Naive thymus-derived CD4-positive, alpha-beta T cell (primary cell): ENCODE data around the gene MXD1. TPM values are rescaled to one million over a fixed set of nuclear protein-coding genes. Genes with fewer than 3 reads are reported as not detected.
"Not testable (repeated sequence)": the region's sequence is repeated elsewhere in the genome, so short reads cannot be mapped to it uniquely, and the experiment has no call there.

ENCODE experiments used
- ATAC-seq: fragments of 150-1000 bp; cut with Tn5 transposase; 2 replicates; pipeline ENCODE4 v1.10.0; 2021; ENCODE audit warnings: mild to moderate bottlenecking, moderate library complexity
- CTCF ChIA-PET: fragments of 350-600 bp; sonication (Branson Sonifier 250); formaldehyde crosslinking; loops from one replicate; lab custom pipeline; 2021; ENCODE audit warnings: antibody characterized with exemption; lab: Charles Lee
- POLR2A ChIA-PET: fragments of 350-600 bp; sonication (Branson Sonifier 250); formaldehyde crosslinking; loops from one replicate; lab custom pipeline; 2021; ENCODE audit warnings: antibody characterized with exemption, inconsistent platforms; lab: Charles Lee
- DNase-seq, 9 donors: peaks; one replicate each; pipeline versions ENCODE4 v3.0.0 to v3.0.0-alpha.2; 2020 to 2022; ENCODE audit warnings: mixed read lengths in 1 of 9
- H3K27ac ChIP-seq: one replicate; pipeline ENCODE4 v1.7.0; 2013; ENCODE audit warnings: mild to moderate bottlenecking, low read depth, low read length, moderate library complexity
- H3K27me3 ChIP-seq, 2 donors: one replicate each; pipeline ENCODE4 v1.7.0; 2013; ENCODE audit warnings: low read length in 2 of 2, mild to moderate bottlenecking in 2 of 2, moderate library complexity in 2 of 2; ENCODE audit not compliant: control insufficient read depth in 2 of 2, insufficient read depth in 2 of 2
- H3K36me3 ChIP-seq, 3 experiments: 1 replicate in 2 of 3; 2 replicates in 1 of 3; pipeline ENCODE4 v1.7.0; 2013; ENCODE audit warnings: low read length in 3 of 3, mild to moderate bottlenecking in 3 of 3, moderate library complexity in 1 of 3; ENCODE audit not compliant: insufficient read depth in 3 of 3, control insufficient read depth in 2 of 3
- H3K4me1 ChIP-seq, 2 donors: one replicate each; pipeline ENCODE4 v1.7.0; 2013; ENCODE audit warnings: low read length in 2 of 2, mild to moderate bottlenecking in 2 of 2, moderate library complexity in 1 of 2; ENCODE audit not compliant: control insufficient read depth in 2 of 2, insufficient read depth in 2 of 2
- H3K4me3 ChIP-seq: 2 replicates; pipeline ENCODE4 v1.7.0; 2013; ENCODE audit warnings: mild to moderate bottlenecking, low read length
- H3K9me3 ChIP-seq, 3 experiments: 1 replicate in 2 of 3; 2 replicates in 1 of 3; pipeline ENCODE4 v1.7.0; 2013; ENCODE audit warnings: low read length in 3 of 3; ENCODE audit not compliant: control insufficient read depth in 2 of 3
- H3K27ac Mint-ChIP-seq, 9 donors: one replicate each; pipeline ENCODE4 v1.8.0; 2020 to 2022; ENCODE audit warnings: mixed read lengths in 9 of 9, mild to moderate bottlenecking in 8 of 9, moderate library complexity in 5 of 9, inconsistent platforms in 2 of 9
- H3K27me3 Mint-ChIP-seq, 5 donors: one replicate each; pipeline ENCODE4 v1.8.0; 2021 to 2022; ENCODE audit warnings: mixed read lengths in 5 of 5, mild to moderate bottlenecking in 1 of 5
- H3K36me3 Mint-ChIP-seq, 5 donors: one replicate each; pipeline ENCODE4 v1.8.0; 2020 to 2022; ENCODE audit warnings: mixed read lengths in 5 of 5, mild to moderate bottlenecking in 3 of 5, inconsistent platforms in 1 of 5
- H3K4me1 Mint-ChIP-seq, 7 donors: one replicate each; pipeline ENCODE4 v1.8.0; 2020 to 2022; ENCODE audit warnings: mixed read lengths in 7 of 7, mild to moderate bottlenecking in 3 of 7, inconsistent platforms in 1 of 7
- H3K4me3 Mint-ChIP-seq, 10 donors: one replicate each; pipeline ENCODE4 v1.8.0; 2020 to 2022; ENCODE audit warnings: mild to moderate bottlenecking in 10 of 10, mixed read lengths in 10 of 10, moderate library complexity in 6 of 10, inconsistent platforms in 2 of 10
- H3K9me3 Mint-ChIP-seq, 11 donors: one replicate each; pipeline ENCODE4 v1.8.0; 2020 to 2022; ENCODE audit warnings: mixed read lengths in 11 of 11, mild to moderate bottlenecking in 4 of 11, inconsistent platforms in 1 of 11, moderate library complexity in 1 of 11
- intact Hi-C, 2 donors: fragments of 100-400 bp; cut with micrococcal nuclease; formaldehyde crosslinking; loops; one replicate each; pipeline ENCODE4 v1.15.1; 2023
- polyA plus RNA-seq, 2 donors: library from polyadenylated mRNA; unstranded; fragments of 300-500 nt; fragmentation: Illumina TruSeq; gene quantifications; one replicate each; pipeline ENCODE4 v1.2.3, GENCODE V29; 2021
- total RNA-seq, 6 experiments: library from RNA in 5 of 6; stranded (reverse) in 5 of 6; gene quantifications; 1 replicate in 5 of 6; 2 replicates in 1 of 6; pipeline ENCODE4 v1.2.3 and lab custom pipeline; 2021 to 2026

MXD1 gene, protein sequence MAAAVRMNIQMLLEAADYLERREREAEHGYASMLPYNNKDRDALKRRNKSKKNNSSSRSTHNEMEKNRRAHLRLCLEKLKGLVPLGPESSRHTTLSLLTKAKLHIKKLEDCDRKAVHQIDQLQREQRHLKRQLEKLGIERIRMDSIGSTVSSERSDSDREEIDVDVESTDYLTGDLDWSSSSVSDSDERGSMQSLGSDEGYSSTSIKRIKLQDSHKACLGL
- 100 to 1,000 TPM in 1 of 5 experiments, 10 to 100 TPM in 4; 15.1 to 112 (median 22.9) TPM for total RNA-seq
- 10 to 100 TPM in 1 of 2 donors, 1 to 10 TPM in 1; 7.0 to 10.6 TPM for polyA plus RNA-seq
- total RNA-seq (lab: John Stamatoyannopoulos, UW) = 109 reads per million, percentile 86 among the genes with 10 or more reads in this experiment

GRCh38 chr2:69914950-69915945 lies at the start of gene MXD1:
Gene MXD1, plus strand, starts transcription at chr2:69915109. Its CDS starts 222 bp downstream, at chr2:69915331.
- H3K4me3 Mint-ChIP-seq = peak within 1 kb of the TSS; percentile 78 to 92 (median 85)
- H3K9me3 Mint-ChIP-seq = peaks cover 0 to 5% (median 0%) of the 10 kb centered on the region in 11 donors
- H3K27me3 Mint-ChIP-seq = no peaks in the 10 kb centered on the region
- peak within 1 kb of the TSS; percentile 91 for H3K27ac ChIP-seq
- POLR2A ChIA-PET = interaction anchor here (0.6 to 7.3 kb wide), 33 partner anchors 8 to 1069 kb away, joined by 3 to 172 read pairs (median 6); partner anchors contain the start of genes AAK1, C2orf42, FAM136A and PCBP1
- H3K36me3 ChIP-seq = peaks cover 0 to 18% (median 0%) of the 10 kb centered on the region in 3 experiments
- no peaks in the 10 kb centered on the region for H3K27me3 ChIP-seq
- ATAC-seq = no peak
- intact Hi-C loops = loop anchor here (1.0 to 10.0 kb wide), 13 partner anchors 22 to 640 kb away; partner anchors contain the start of genes SNRPG (in 2 of the 2), TIA1 (in 2 of the 2), GMCL1 (in 1 of the 2) and PCBP1 (in 1 of the 2)
- peak in 4 of 9 donors; percentile 15 to 97 (median 56) for DNase-seq
- H3K4me1 ChIP-seq = peaks cover 4 to 8% of the 10 kb centered on the region in 2 donors
- peaks cover 0 to 19% (median 12%) of the 10 kb centered on the region in 5 donors for H3K36me3 Mint-ChIP-seq
- peak within 1 kb of the TSS; percentile 70 to 96 (median 89) for H3K27ac Mint-ChIP-seq
- H3K9me3 ChIP-seq = no peaks in the 10 kb centered on the region
- peak within 1 kb of the TSS; percentile 98 for H3K4me3 ChIP-seq
- peaks cover 8 to 39% (median 34%) of the 10 kb centered on the region in 7 donors for H3K4me1 Mint-ChIP-seq
- CTCF ChIA-PET = interaction anchor here (0.7 to 5.1 kb wide), 11 partner anchors 9 to 387 kb away, joined by 3 to 56 read pairs (median 5); partner anchors contain the start of genes C2orf42 and FAM136A

DNA sequence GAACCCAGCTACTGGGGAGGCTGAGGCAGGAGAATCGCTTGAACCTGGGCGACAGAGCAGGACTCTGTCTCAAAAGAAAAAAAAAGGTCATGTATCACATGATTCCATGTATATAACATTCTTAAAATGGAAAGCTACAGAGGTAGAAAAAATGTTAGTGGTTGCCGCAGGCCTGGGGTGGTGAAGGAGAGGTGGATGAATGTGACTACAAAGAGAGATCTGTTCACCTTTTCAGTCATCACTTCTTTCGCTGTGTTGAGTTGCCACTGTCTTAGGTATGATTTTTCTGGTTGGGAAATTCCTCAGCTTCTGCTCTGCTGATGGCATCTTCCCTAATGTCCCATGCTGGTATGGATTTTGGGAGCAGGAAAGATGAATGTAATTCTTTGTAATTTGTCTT lies 26.5 kb upstream of the MXD1 start:
- H3K36me3 Mint-ChIP-seq = peaks cover 0 to 8% (median 0%) of the 10 kb centered on the region in 5 donors
- ChIA-PET POLR2A (interaction anchor here (0.8 kb wide), 1 partner anchor 37 kb away, joined by 3 read pairs; no protein-coding TSS in a partner anchor), CTCF (no interaction called here)
- H3K4me3 Mint-ChIP-seq = no peak overlapping the region
- Histone ChIP-seq H3K36me3 (no peaks in the 10 kb centered on the region), H3K4me1 (peaks cover 3% of the 10 kb centered on the region in 2 donors), H3K4me3 (no peak overlapping the region), H3K9me3 (no peaks in the 10 kb centered on the region), H3K27me3 (no peaks in the 10 kb centered on the region), H3K27ac (no peak overlapping the region)
- DNase-seq (no peak), ATAC-seq (no peak)
- no peaks in the 10 kb centered on the region for H3K27me3 Mint-ChIP-seq
- peaks cover 0 to 7% (median 0%) of the 10 kb centered on the region in 11 donors for H3K9me3 Mint-ChIP-seq
- H3K27ac Mint-ChIP-seq = no peak overlapping the region
- intact Hi-C loops = no loop called here
- peaks cover 0 to 8% (median 7%) of the 10 kb centered on the region in 7 donors for H3K4me1 Mint-ChIP-seq

DNA sequence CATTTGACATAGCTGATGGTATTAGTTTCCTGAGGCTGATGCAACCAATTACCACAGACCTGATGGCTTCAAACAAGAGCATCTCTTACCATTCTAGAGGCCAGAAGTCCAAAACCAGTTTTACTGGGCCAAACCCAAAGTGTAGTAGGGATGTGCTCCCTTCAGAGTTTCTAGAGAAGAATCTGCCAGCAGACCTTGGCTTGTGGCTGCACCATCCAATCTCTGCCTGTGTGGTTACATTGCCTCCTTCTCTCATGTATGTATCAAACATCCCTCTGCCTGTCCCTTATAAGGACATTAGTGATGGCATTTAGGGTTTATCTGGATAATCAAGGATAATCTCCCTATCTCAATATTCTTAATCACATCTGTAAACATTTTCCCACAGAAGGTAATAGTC lies 25.6 kb upstream of the MXD1 start:
- intact Hi-C loops = no loop called here
- H3K36me3 ChIP-seq = peaks cover 0 to 4% (median 0%) of the 10 kb centered on the region in 3 experiments
- H3K9me3 ChIP-seq = no peaks in the 10 kb centered on the region
- no peak overlapping the region for H3K27ac Mint-ChIP-seq
- ATAC-seq (no peak), DNase-seq (no peak)
- no peak overlapping the region for H3K27ac ChIP-seq
- H3K4me3 Mint-ChIP-seq = no peak overlapping the region
- no peaks in the 10 kb centered on the region for H3K27me3 Mint-ChIP-seq
- H3K4me3 ChIP-seq = no peak overlapping the region
- peaks cover 0 to 16% (median 13%) of the 10 kb centered on the region in 7 donors for H3K4me1 Mint-ChIP-seq
- ChIA-PET POLR2A (interaction anchor here (0.6 kb wide), 1 partner anchor 7 kb away, joined by 4 read pairs; no protein-coding TSS in a partner anchor), CTCF (no interaction called here)
- peaks cover 0 to 8% (median 0%) of the 10 kb centered on the region in 5 donors for H3K36me3 Mint-ChIP-seq
- no peaks in the 10 kb centered on the region for H3K27me3 ChIP-seq
- H3K4me1 ChIP-seq = peaks cover 4 to 5% of the 10 kb centered on the region in 2 donors
- peaks cover 0 to 7% (median 0%) of the 10 kb centered on the region in 11 donors for H3K9me3 Mint-ChIP-seq

DNA sequence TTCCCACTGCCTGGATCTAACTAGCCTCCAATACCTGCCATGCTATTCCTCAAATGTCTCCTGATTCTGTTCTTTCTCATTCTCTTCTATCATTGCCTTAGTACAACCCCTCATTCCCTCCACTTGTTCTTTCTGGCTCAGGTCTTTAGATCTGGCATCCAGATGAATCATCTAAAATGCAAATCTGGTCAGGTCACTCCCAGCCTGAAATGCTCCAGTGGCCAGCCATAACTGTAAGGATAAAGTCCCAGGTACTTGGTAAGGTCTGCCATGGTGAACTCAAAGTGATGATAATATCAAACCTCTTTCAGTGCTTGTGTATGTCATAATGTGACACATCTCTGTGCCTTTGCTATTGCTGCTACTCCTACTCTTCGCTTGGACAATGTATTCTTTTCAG lies 24.0 kb upstream of the MXD1 start:
- no peak overlapping the region for H3K27ac Mint-ChIP-seq
- H3K4me1 Mint-ChIP-seq = peaks cover 8 to 30% (median 19%) of the 10 kb centered on the region in 7 donors
- Histone ChIP-seq H3K27ac (no peak overlapping the region), H3K4me1 (peaks cover 12 to 17% of the 10 kb centered on the region in 2 donors), H3K4me3 (no peak overlapping the region), H3K27me3 (no peaks in the 10 kb centered on the region), H3K9me3 (no peaks in the 10 kb centered on the region), H3K36me3 (peaks cover 0 to 13% (median 0%) of the 10 kb centered on the region in 3 experiments)
- POLR2A ChIA-PET = interaction anchor here (0.9 kb wide), 1 partner anchor 23 kb away, joined by 3 read pairs; no protein-coding TSS in a partner anchor
- CTCF ChIA-PET = no interaction called here
- no peak for DNase-seq
- no peaks in the 10 kb centered on the region for H3K27me3 Mint-ChIP-seq
- intact Hi-C loops = loop anchor here in 1 of 2 donors (5.0 kb wide), 3 partner anchors 59 to 401 kb away; partner anchors contain the start of gene SNRPG
- H3K4me3 Mint-ChIP-seq = no peak overlapping the region
- no peak for ATAC-seq
- H3K9me3 Mint-ChIP-seq = peaks cover 0 to 7% (median 0%) of the 10 kb centered on the region in 11 donors
- peaks cover 0 to 10% (median 0%) of the 10 kb centered on the region in 5 donors for H3K36me3 Mint-ChIP-seq

- ChIA-PET POLR2A (interaction anchor here (0.6 to 3.0 kb wide), 12 partner anchors 8 to 456 kb away, joined by 3 to 32 read pairs (median 4); partner anchors contain the start of genes FAM136A, MXD1, NFU1 and SNRPG), CTCF (interaction anchor here (0.7 kb wide), 1 partner anchor 264 kb away, joined by 3 read pairs; no protein-coding TSS in a partner anchor)
- not testable (repeated sequence) for H3K9me3 Mint-ChIP-seq, H3K27me3 ChIP-seq, H3K9me3 ChIP-seq, H3K27me3 Mint-ChIP-seq, DNase-seq, ATAC-seq
- H3K36me3 ChIP-seq = peaks cover 0 to 33% (median 16%) of the 10 kb centered on the region in 3 experiments
- Mint-ChIP-seq H3K4me1 (peaks cover 12 to 46% (median 34%) of the 10 kb centered on the region in 7 donors), H3K36me3 (peaks cover 0 to 18% (median 12%) of the 10 kb centered on the region in 5 donors), H3K27ac (peak overlapping the region; percentile 93 to 100 (median 99)), H3K4me3 (peak overlapping the region; percentile 90 to 100 (median 99))
- peak overlapping the region; percentile 67 for H3K4me3 ChIP-seq
- H3K4me1 ChIP-seq = peaks cover 12 to 17% of the 10 kb centered on the region in 2 donors
- intact Hi-C loops = loop anchor here (1.0 to 5.0 kb wide), 8 partner anchors 9 to 1102 kb away; partner anchors contain the start of genes GMCL1 (in 1 of the 2), MXD1 (in 1 of the 2), SNRPG (in 1 of the 2) and TEX261 (in 1 of the 2)
- peak overlapping the region; percentile 91 for H3K27ac ChIP-seq
Measured at GRCh38 chr2:69892838-69893424, 22.0 kb upstream of the MXD1 start.
